Liver (tissue), 9 donors: ENCODE data around the gene JOSD2. TPM values are rescaled to one million over a fixed set of nuclear protein-coding genes. Genes with fewer than 3 reads are reported as not detected.
A peak's percentile ranks its signal among the peaks of the same experiment; 100 is the strongest.

ENCODE experiments used
- DNase-seq: peaks from one replicate; pipeline ENCODE4 v3.0.0-alpha.2; 2017; ENCODE audit warnings: low spot score
- H3K27ac ChIP-seq, 2 donors: one replicate each; pipeline ENCODE4 v1.7.0; 2013; ENCODE audit warnings: inconsistent platforms in 2 of 2, low read length in 2 of 2, control low read depth in 1 of 2, low read depth in 1 of 2, mild to moderate bottlenecking in 1 of 2
- H3K27me3 ChIP-seq, 4 donors: one replicate each; pipeline versions ENCODE4 v1.6.1 to v1.7.0; 2013; ENCODE audit warnings: low read length in 3 of 4, inconsistent platforms in 1 of 4, mild to moderate bottlenecking in 1 of 4, moderate library complexity in 1 of 4; ENCODE audit not compliant: control insufficient read depth in 4 of 4, insufficient read depth in 4 of 4
- H3K36me3 ChIP-seq, 4 donors: one replicate each; pipeline versions ENCODE4 v1.6.1 to v1.7.0; 2013; ENCODE audit warnings: low read length in 3 of 4, mild to moderate bottlenecking in 3 of 4, low read depth in 1 of 4, moderate library complexity in 1 of 4; ENCODE audit not compliant: control insufficient read depth in 4 of 4, insufficient read depth in 3 of 4
- H3K4me1 ChIP-seq, 4 donors: one replicate each; pipeline versions ENCODE4 v1.6.1 to v1.7.0; 2013; ENCODE audit warnings: low read length in 3 of 4, mild to moderate bottlenecking in 3 of 4, moderate library complexity in 1 of 4; ENCODE audit not compliant: control insufficient read depth in 4 of 4, insufficient read depth in 4 of 4
- H3K4me3 ChIP-seq, 3 donors: one replicate each; pipeline versions ENCODE4 v1.6.1 to v1.7.0; 2013; ENCODE audit warnings: low read length in 3 of 3, control low read depth in 1 of 3, low read depth in 1 of 3, mild to moderate bottlenecking in 1 of 3
- H3K9ac ChIP-seq, 2 donors: one replicate each; pipeline ENCODE4 v1.7.0; 2013; ENCODE audit warnings: low read length in 2 of 2, mild to moderate bottlenecking in 2 of 2, moderate library complexity in 2 of 2, control low read depth in 1 of 2, low read depth in 1 of 2
- H3K9me3 ChIP-seq, 4 donors: one replicate each; pipeline versions ENCODE4 v1.6.1 to v1.7.0; 2013; ENCODE audit warnings: low read length in 3 of 4; ENCODE audit not compliant: control insufficient read depth in 4 of 4
- ATF3 ChIP-seq: IDR thresholded peaks from 2 replicates; pipeline ENCODE4 v1.6.1; 2016; ENCODE audit warnings: antibody characterized with exemption
- CTCF ChIP-seq: fragments of 150-350 bp; IDR thresholded peaks from 2 replicates; pipeline ENCODE4 v1.5.1; 2017; ENCODE audit warnings: improper control_type of control experiment, low read depth, low read length; ENCODE audit not compliant: missing input control
- EGR1 ChIP-seq, 2 donors: IDR thresholded peaks; 2 replicates each; pipeline ENCODE4 v1.6.1; 2016 to 2018; ENCODE audit warnings: antibody characterized with exemption in 2 of 2, low read depth in 2 of 2
- FOXA1 ChIP-seq: IDR thresholded peaks from 2 replicates; pipeline ENCODE4 v1.6.1; 2016; ENCODE audit warnings: antibody characterized with exemption
- FOXA2 ChIP-seq: IDR thresholded peaks from 2 replicates; pipeline ENCODE4 v1.6.1; 2016; ENCODE audit warnings: antibody characterized with exemption
- HNF4G ChIP-seq: IDR thresholded peaks from 2 replicates; pipeline ENCODE4 v1.6.1; 2016; ENCODE audit warnings: antibody characterized with exemption
- RAD21 ChIP-seq, 2 donors: IDR thresholded peaks; 2 replicates each; pipeline ENCODE4 v1.6.1; 2016; ENCODE audit warnings: antibody characterized with exemption in 2 of 2, mild to moderate bottlenecking in 2 of 2
- RXRA ChIP-seq, 2 donors: IDR thresholded peaks; 2 replicates each; pipeline ENCODE4 v1.6.1; 2017 to 2018; ENCODE audit warnings: antibody characterized with exemption in 2 of 2, mild to moderate bottlenecking in 1 of 2
- SP1 ChIP-seq: IDR thresholded peaks from 2 replicates; pipeline ENCODE4 v1.6.1; 2018; ENCODE audit warnings: antibody characterized with exemption, mild to moderate bottlenecking
- TAF1 ChIP-seq: conservative IDR thresholded peaks from 2 replicates; pipeline ENCODE4 v1.6.1; 2016; ENCODE audit warnings: antibody characterized with exemption, mild to moderate bottlenecking
- YY1 ChIP-seq: IDR thresholded peaks from 2 replicates; pipeline ENCODE4 v1.6.1; 2016; ENCODE audit warnings: antibody characterized with exemption, mild to moderate bottlenecking
- ZBTB33 ChIP-seq: IDR thresholded peaks from 2 replicates; pipeline ENCODE4 v1.6.1; 2016; ENCODE audit warnings: antibody characterized with exemption
- WGBS: extraction: QIAGEN DNeasy Blood & Tissue Kit; methylation state at CpG from one replicate; pipeline ENCODE4 v1.1.7; 2013; 5-methylcytosine and 5-hydroxymethylcytosine counted together
- polyA plus RNA-seq, 2 donors: library from polyadenylated mRNA; stranded (reverse) in 1 of 2; unstranded in 1 of 2; fragments of 200-250 nt in 1 of 2; fragments of >200 nt in 1 of 2; fragmentation: Nextera tagmentation in 1 of 2; extraction: Ambion mirVana in 1 of 2; gene quantifications; one replicate each; pipeline versions ENCODE4 v1.2.1 to v1.2.3, GENCODE V29; 2013 to 2015
- total RNA-seq, 2 donors: library from RNA; depleted of rRNA; stranded (reverse); fragments of >200 nt; gene quantifications; one replicate each; pipeline ENCODE4 v1.2.3, GENCODE V29; 2014
- TF ChIP-seq, protein P1 (sequence below): IDR thresholded peaks from 2 replicates; pipeline ENCODE4 v1.6.1; 2016; ENCODE audit warnings: antibody characterized with exemption
- TF ChIP-seq, protein P2 (sequence below): IDR thresholded peaks from 2 replicates; pipeline ENCODE4 v1.6.1; 2016; ENCODE audit warnings: antibody characterized with exemption, mild to moderate bottlenecking
- donor health status: healthy.
- donor health status: healthy.
- donor health status: healthy.
- donor health status: healthy.
- donor health status: healthy.

JOSD2 gene
- total and polyA plus RNA-seq, 4 donors = 6.6 to 32.9 (median 20.0) TPM

DNA sequence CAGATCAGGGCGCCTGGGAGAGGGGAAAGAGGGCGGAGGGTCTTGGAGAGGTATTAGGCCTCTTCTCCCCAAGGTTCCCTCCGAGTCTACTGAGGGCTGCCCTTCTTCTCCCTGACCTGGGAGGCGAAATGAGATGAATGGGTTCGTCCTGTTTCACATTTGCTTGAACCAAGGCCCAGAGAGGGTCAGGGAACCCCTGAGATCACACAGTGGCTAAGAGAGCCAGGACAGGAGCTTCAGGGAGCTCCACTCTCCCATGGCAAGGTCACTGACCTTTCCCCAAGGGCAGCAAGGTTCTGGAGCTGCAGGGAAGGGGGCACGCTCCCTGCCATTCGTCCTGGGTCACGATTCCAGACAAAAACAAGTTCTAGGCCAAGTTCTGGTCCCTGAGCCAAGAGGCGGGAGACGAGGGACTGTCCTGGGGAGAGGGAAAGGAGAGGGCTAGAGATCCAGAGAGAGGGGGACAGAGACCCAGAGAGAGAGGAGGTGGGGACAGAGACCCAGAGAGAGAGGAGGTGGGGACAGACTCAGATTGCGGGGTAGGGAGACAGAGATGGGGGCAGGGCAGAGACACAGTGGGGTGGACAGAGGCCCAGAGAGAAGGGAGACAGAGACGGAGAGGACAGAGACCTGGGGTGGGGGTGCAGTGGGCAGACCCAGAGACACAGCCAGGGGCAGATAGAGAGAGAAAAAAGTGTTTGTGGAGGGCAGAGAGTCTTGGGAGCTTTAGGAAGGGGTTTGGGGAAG is 2.2 kb upstream of the JOSD2 start:
- H3K4me3 ChIP-seq = peak overlapping the region; percentile 64 to 77 (median 65)
- no peaks in the 10 kb centered on the region for H3K36me3 ChIP-seq
- peak overlapping the region; percentile 40 to 64 for H3K9ac ChIP-seq
- WGBS = 40% methylated on average over 12 of the region's 12 CpGs
- H3K9me3 ChIP-seq = no peaks in the 10 kb centered on the region
- peak overlapping the region; percentile 81 to 84 for H3K27ac ChIP-seq
- H3K27me3 ChIP-seq = no peaks in the 10 kb centered on the region
- no peak for DNase-seq
- H3K4me1 ChIP-seq = peaks cover 10 to 26% (median 18%) of the 10 kb centered on the region in 4 donors
- TF ChIP-seq, protein P1, sequence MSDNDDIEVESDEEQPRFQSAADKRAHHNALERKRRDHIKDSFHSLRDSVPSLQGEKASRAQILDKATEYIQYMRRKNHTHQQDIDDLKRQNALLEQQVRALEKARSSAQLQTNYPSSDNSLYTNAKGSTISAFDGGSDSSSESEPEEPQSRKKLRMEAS = no peak
- TF ChIP-seq RXRA (IDR thresholded peaks at IDR 0.05) = peak; percentile 34 to 50

DNA sequence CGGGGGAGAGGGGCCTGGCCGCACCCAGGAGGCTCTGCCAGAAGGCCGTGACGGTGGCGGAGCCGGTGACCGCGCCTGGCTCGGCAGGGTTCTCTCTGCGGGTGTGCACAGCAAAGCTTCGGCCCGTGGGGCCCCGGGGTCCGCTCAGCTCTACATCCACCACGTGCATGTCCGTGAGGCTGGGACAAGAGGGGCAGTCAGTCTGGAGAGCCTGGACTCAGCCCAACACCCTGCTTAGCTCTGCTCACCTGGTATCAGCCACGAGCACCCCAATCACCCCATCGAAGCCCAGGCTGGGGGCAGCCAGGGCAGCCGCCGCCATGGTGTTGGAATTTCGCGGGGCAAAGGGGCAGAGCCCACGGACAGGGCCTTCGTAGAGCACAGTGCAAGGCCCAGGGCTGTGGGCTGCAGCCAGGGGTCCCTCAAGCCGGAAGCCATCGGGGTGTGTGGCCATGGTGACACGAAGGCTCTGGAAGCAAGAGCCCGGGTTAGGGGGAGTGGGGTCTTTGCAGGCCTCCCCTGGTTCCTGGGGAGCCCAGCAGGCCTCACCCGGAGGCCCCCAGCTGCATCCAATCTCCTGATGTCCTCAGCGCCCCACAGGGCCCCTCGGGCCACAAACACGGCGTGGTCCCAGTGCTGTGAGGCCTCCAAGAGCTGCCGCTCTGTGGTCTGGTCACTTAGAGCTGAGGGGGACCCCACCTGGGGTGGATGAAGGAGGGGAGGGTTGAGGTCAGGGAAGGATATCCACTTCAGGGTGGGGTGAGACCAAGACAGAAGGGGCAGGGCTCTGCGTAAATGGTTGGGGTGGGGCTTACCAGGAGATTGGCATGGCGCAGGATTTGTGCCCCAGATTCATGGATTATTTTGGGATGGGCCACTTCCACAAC is 1.4 kb upstream of the JOSD2 start:
- Histone ChIP-seq H3K4me1 (peaks cover 10 to 26% (median 18%) of the 10 kb centered on the region in 4 donors), H3K36me3 (no peaks in the 10 kb centered on the region), H3K27me3 (no peaks in the 10 kb centered on the region), H3K9ac (peak overlapping the region; percentile 40 to 64), H3K27ac (peak overlapping the region; percentile 81 to 84), H3K4me3 (peak overlapping the region in 2 of 3 donors; percentile 71 to 77), H3K9me3 (no peaks in the 10 kb centered on the region)
- no peak for DNase-seq
- 92% methylated on average over 36 of the region's 36 CpGs for WGBS
- TF ChIP-seq YY1 (no peak), CTCF (no peak), RXRA (IDR thresholded peaks at IDR 0.05) (no peak)

GRCh38 chr19:50510700-50511068 is 307 bp downstream of the JOSD2 start:
- TF ChIP-seq YY1 (no peak), ZBTB33 (no peak), RAD21 (IDR thresholded peaks at IDR 0.05) (no peak), FOXA1 (no peak), SP1 (no peak), TAF1 (no peak), EGR1 (IDR thresholded peaks at IDR 0.05; ENCODE audit: low read depth in 2 of 2) (no peak), ATF3 (no peak), CTCF (no peak), HNF4G (no peak), FOXA2 (no peak)
- TF ChIP-seq, protein P2, sequence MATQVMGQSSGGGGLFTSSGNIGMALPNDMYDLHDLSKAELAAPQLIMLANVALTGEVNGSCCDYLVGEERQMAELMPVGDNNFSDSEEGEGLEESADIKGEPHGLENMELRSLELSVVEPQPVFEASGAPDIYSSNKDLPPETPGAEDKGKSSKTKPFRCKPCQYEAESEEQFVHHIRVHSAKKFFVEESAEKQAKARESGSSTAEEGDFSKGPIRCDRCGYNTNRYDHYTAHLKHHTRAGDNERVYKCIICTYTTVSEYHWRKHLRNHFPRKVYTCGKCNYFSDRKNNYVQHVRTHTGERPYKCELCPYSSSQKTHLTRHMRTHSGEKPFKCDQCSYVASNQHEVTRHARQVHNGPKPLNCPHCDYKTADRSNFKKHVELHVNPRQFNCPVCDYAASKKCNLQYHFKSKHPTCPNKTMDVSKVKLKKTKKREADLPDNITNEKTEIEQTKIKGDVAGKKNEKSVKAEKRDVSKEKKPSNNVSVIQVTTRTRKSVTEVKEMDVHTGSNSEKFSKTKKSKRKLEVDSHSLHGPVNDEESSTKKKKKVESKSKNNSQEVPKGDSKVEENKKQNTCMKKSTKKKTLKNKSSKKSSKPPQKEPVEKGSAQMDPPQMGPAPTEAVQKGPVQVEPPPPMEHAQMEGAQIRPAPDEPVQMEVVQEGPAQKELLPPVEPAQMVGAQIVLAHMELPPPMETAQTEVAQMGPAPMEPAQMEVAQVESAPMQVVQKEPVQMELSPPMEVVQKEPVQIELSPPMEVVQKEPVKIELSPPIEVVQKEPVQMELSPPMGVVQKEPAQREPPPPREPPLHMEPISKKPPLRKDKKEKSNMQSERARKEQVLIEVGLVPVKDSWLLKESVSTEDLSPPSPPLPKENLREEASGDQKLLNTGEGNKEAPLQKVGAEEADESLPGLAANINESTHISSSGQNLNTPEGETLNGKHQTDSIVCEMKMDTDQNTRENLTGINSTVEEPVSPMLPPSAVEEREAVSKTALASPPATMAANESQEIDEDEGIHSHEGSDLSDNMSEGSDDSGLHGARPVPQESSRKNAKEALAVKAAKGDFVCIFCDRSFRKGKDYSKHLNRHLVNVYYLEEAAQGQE = no peak
- TF ChIP-seq, protein P1 = no peak
- Histone ChIP-seq H3K4me3 (peak overlapping the region; percentile 54 to 73 (median 71)), H3K9ac (peak overlapping the region; percentile 15 to 21), H3K9me3 (no peaks in the 10 kb centered on the region), H3K36me3 (no peaks in the 10 kb centered on the region), H3K27ac (peak overlapping the region in 1 of 2 donors; percentile 89), H3K4me1 (peaks cover 10 to 26% (median 18%) of the 10 kb centered on the region in 4 donors), H3K27me3 (no peaks in the 10 kb centered on the region)
- no peak for DNase-seq
- 7% methylated on average over 10 of the region's 10 CpGs for WGBS
